Astrocyte of the cerebellum (primary cell): ENCODE measurements around the gene TRAF3.

Source experiments
- DNase-seq: peaks from one replicate; pipeline ENCODE4 v3.0.0-alpha.2; 2011; ENCODE audit warnings: low read depth
- H3K4me3 ChIP-seq: 2 replicates; pipeline ENCODE4 v1.5.1; 2011; ENCODE audit warnings: mild to moderate bottlenecking, low read depth, low read length, moderate library complexity
- CTCF ChIP-seq: IDR thresholded peaks from 2 replicates; pipeline ENCODE4 v1.5.1; 2012; ENCODE audit warnings: low read length, low read depth, moderate library complexity, mild to moderate bottlenecking; ENCODE audit errors: missing control alignments
- in situ Hi-C: cut with HindIII; loops from 2 replicates; pipeline ENCODE4 v1.10.0; 2017; ENCODE audit warnings: low sequenced_read_pairs

TRAF3 gene

DNA sequence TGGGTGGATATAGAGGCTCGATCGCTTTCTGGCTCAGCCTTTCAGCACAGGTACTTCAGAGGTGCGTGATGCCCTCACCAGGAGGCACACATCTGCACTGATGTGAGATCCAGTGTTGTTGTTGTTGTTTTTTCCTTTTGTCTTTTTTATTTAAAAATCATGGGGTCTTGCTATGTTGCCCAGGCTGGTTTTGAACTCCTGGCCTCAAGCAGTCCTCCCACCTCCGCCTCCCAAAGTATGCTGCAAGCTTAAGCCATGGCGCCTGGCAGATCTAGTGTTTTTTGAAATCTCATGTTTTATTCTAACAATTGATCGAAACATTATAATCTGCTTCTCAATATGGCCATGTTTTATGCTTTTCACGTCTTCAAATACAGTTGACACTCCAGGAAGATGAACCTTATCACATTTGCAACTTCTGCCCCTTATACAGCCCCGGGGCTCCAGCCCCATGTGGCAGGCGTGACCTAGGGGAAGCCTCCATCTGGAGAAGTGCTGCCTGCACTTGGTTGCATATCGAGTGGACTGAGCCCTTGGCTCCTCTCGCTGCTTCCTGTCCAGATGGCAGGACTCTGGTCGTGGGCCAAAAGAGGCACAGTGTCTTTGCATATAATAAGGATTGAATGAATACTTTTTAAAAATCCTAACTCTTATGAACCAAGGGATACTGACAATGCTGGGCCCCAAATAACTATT, 71.7 kb downstream of the TRAF3 start:
- DNase-seq, result no peak
- in situ Hi-C loops, result loop anchor here (5.0 kb wide), 1 partner anchor 52 kb away; no protein-coding TSS in a partner anchor
- no peak for TF ChIP-seq CTCF
- H3K4me3 ChIP-seq, result no peak overlapping the region

DNA sequence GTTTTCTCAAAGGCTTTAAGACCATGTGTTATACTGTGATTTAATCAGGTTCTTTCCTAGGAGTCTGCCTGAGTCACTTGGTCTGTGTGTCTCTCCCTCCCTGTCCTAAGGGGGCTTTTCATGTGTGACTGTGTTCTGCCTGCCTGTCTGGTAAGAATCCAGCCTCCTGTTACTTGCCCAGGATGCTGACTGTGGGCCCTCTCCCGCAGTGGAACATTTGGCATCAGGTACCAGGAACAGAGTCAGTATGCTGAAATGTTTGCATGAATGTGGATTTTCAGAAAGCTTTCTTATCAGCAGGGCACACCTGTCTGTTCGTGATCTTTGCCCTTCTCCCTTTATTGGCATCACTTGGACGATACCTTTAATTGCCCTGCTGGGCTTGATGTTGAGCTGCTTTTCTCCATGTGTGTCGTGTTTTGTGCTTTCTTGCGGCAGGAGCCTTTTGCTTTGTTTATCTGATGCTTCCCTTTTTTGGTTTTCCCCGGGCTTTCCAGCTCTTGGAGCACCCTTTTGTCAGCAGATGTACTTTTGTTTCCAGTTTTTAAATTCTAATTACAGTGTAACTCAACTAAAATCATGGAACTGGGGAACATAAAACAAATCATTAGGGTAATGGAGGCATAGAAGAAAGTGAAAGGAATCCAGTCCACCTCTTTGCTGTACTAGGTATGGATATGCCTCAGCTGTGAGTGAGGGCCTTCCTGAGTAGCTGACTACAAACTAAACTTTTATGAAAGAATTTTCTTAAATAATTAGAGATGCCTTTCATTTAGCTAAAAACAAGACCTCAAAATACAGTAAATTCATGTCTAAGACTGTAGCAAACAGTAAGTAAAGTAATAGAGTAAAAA, 72.5 kb downstream of the TRAF3 start:
- H3K4me3 ChIP-seq, result no peak overlapping the region
- in situ Hi-C loops, result loop anchor here (5.0 kb wide), 1 partner anchor 52 kb away; no protein-coding TSS in a partner anchor
- DNase-seq, result no peak
- TF ChIP-seq CTCF, result no peak

GRCh38 chr14:102853648-102854047, 76.4 kb downstream of the TRAF3 start:
- DNase-seq, result no peak
- H3K4me3 ChIP-seq, result no peak overlapping the region
- no peak for TF ChIP-seq CTCF
- in situ Hi-C loops, result no loop called here

GRCh38 chr14:102854091-102854703, 76.9 kb downstream of the TRAF3 start:
- in situ Hi-C loops, result no loop called here
- no peak for TF ChIP-seq CTCF
- H3K4me3 ChIP-seq, result no peak overlapping the region
- no peak for DNase-seq

DNA sequence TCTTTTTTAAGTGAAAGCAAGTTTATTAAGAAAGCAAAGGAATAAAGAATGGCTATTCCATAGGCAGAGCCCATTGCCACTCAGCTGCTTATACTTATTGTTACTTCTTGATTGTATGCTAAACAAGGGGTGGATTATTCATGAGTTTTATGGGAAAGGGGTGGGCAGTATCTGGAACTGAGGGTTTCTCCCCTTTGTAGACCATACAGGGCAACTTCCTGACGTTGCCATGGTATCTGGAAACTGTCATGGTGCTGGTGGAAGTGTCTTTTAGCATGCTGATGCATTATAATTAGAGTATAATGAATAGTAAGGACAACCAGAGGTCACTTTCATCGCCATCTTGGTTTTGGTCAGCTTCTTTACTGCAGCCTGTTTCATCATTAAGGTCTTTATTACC, 78.9 kb downstream of the TRAF3 start:
- in situ Hi-C loops, result no loop called here
- no peak for DNase-seq
- H3K4me3 ChIP-seq, result no peak overlapping the region
- TF ChIP-seq CTCF, result no peak

GRCh38 chr14:102857444-102857843, 80.2 kb downstream of the TRAF3 start:
- no peak overlapping the region for H3K4me3 ChIP-seq
- no peak for TF ChIP-seq CTCF
- no peak for DNase-seq
- in situ Hi-C loops, result no loop called here
